Lower lobe of right lung (tissue), 2 donors: ENCODE measurements around the gene MACF1. TPM values are rescaled to one million over a fixed set of nuclear protein-coding genes. Genes with fewer than 3 reads are reported as not detected.
A peak's percentile ranks its signal among the peaks of the same experiment; 100 is the strongest.

Source experiments
- ATAC-seq, 2 donors: fragments of 200-7000 bp; cut with Tn5 transposase; one replicate each; pipeline ENCODE4 v1.9.1; 2020 to 2022; ENCODE audit warnings: mild to moderate bottlenecking in 2 of 2, moderate library complexity in 2 of 2
- DNase-seq: peaks from one replicate; pipeline ENCODE4 v3.0.0-alpha.2; 2020
- H3K27ac ChIP-seq: fragments of 200-600 bp; one replicate; pipeline ENCODE4 v1.8.0; 2022
- H3K27me3 ChIP-seq: fragments of 200-600 bp; one replicate; pipeline ENCODE4 v1.8.0; 2022; ENCODE audit warnings: low read depth
- H3K36me3 ChIP-seq: fragments of 200-600 bp; one replicate; pipeline ENCODE4 v1.8.0; 2022; ENCODE audit warnings: mild to moderate bottlenecking
- H3K4me1 ChIP-seq: fragments of 200-600 bp; one replicate; pipeline ENCODE4 v1.8.0; 2022
- H3K4me3 ChIP-seq: fragments of 200-600 bp; one replicate; pipeline ENCODE4 v1.8.0; 2022; ENCODE audit warnings: mild to moderate bottlenecking
- H3K9me3 ChIP-seq: fragments of 200-600 bp; one replicate; pipeline ENCODE4 v1.8.0; 2022
- intact Hi-C: fragments of 100-400 bp; cut with DNase I; formaldehyde crosslinking; loops from one replicate; pipeline ENCODE4 v1.11.0; 2022
- total RNA-seq: library from RNA; stranded (reverse); fragmentation: NEBNext Ultra II Directional; extraction: Animal tissue kit (Norgen Biotek cat#: 25700); gene quantifications from one replicate; pipeline ENCODE4 v1.2.1, GENCODE V29; 2021
- TF ChIP-seq, protein P1 (sequence below): fragments of 200-600 bp; IDR thresholded peaks from one replicate; pipeline ENCODE4 v1.8.0; 2022; ENCODE audit warnings: antibody characterized with exemption, mild to moderate bottlenecking
- donor health status: DM: no; HTN: yes; CAD: no; lungs with severe emphysema.

MACF1 gene
- total RNA-seq, 1 donor from 2014 or later, result 506 TPM

DNA sequence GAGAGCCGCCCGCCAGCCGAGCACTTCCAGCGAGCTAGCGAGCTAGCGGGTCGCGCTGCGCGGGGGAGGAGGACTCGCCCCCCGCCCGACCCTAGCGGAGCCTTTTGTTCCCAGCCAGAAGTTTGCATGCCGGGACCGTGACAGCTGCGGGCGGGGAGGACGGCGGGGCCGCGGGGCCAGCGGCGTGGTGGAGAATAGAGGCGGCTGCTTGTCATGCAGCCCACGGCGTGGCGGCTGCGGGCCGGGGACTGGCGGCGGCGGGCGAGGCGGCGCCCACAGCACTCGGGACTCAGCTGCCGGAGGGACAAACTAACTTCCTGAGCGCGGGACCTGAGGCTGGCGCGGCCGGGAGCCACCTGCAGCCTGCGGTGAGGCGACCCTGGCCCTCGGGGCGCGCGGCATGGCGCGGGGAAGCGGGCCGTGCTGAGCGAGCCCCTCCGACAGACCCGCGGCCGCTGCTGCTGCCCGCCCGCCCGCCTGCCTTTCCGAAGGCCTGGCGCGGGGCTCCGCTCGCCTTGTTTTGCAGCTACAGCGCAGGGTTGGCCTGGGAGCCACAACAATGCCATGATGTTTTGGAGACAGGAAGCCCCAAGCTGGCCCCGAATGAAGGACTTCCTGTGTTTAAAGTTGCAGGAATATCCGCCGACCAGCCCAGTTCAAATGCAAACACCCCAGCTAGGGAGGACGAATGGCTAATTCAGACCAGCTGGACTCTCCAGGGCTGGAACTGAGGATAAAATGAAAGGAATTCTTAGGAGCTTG is 204.7 kb downstream of the MACF1 start:
- Histone ChIP-seq H3K4me3 (peak overlapping the region; percentile 80), H3K36me3 (peaks cover 4% of the 10 kb centered on the region), H3K27ac (peak overlapping the region; percentile 92), H3K4me1 (peaks cover 86% of the 10 kb centered on the region), H3K9me3 (no peaks in the 10 kb centered on the region), H3K27me3 (no peaks in the 10 kb centered on the region)
- intact Hi-C loops, result no loop called here
- TF ChIP-seq, protein P1, sequence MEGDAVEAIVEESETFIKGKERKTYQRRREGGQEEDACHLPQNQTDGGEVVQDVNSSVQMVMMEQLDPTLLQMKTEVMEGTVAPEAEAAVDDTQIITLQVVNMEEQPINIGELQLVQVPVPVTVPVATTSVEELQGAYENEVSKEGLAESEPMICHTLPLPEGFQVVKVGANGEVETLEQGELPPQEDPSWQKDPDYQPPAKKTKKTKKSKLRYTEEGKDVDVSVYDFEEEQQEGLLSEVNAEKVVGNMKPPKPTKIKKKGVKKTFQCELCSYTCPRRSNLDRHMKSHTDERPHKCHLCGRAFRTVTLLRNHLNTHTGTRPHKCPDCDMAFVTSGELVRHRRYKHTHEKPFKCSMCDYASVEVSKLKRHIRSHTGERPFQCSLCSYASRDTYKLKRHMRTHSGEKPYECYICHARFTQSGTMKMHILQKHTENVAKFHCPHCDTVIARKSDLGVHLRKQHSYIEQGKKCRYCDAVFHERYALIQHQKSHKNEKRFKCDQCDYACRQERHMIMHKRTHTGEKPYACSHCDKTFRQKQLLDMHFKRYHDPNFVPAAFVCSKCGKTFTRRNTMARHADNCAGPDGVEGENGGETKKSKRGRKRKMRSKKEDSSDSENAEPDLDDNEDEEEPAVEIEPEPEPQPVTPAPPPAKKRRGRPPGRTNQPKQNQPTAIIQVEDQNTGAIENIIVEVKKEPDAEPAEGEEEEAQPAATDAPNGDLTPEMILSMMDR, result no peak
- peak; percentile 63 for DNase-seq
- peak; percentile 13 to 32 for ATAC-seq

DNA sequence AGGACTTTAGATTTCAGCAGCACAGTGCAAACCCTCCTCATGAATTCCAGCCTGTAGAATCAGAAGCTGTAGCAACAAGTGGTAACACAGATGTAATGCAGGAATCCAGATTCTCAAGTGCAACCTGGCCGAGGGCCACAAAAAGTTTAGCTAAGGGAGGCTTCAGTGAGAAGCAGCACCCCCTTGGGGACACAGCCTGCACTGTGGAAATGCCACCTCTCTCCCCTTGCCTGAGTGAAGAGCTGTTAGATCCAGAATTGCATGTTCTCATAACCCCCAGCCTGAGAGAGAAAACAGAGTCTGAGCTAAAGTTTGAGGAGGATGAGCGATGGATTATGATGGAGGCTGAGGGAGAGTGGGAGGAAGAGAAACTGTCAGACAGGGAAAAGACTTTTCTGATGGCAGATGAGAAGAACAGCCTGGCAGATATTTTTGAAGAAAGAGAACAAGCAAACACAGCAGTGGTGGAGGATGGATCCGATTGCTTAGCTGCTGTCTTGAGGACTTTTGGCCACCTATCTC is 206.5 kb downstream of the MACF1 start:
- Histone ChIP-seq H3K27ac (no peak overlapping the region), H3K4me1 (peaks cover 81% of the 10 kb centered on the region), H3K4me3 (peak overlapping the region; percentile 80), H3K27me3 (no peaks in the 10 kb centered on the region), H3K9me3 (no peaks in the 10 kb centered on the region), H3K36me3 (peaks cover 9% of the 10 kb centered on the region)
- intact Hi-C loops, result no loop called here
- peak; percentile 38 for ATAC-seq
- peak; percentile 86 for DNase-seq
- TF ChIP-seq, protein P1, result peak; percentile 72

DNA sequence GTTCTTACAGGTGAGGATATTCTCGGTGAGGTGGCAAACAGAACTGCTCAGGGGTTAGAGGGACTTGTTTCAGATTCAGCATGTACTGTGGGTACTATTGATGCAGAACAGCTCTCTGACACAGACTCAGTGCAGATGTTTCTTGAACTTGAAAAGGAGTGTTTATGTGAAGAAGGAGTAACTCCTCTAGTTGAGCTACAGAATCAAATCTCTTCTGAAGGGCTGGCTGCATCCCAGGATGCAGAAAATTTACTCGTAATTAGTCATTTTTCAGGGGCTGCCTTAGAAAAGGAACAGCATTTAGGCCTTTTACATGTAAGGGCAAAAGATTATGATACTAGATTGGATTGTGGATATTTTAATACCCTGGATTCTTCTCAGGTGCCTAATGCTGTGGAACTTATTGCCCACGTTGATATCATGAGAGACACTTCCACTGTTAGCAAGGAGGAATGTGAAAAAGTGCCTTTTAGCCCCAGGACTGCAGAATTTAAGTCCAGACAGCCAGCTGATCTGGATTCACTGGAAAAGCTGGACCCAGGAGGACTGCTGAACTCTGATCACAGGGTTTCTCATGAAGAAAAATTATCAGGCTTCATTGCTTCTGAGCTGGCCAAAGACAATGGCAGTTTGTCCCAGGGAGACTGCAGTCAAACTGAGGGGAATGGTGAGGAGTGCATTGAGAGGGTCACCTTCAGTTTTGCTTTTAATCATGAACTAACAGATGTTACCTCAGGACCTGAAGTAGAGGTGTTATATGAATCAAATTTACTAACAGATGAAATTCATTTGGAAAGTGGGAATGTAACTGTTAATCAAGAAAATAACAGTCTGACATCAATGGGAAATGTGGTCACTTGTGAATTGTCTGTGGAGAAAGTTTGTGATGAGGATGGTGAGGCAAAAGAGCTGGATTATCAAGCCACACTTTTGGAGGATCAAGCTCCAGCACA is 207.3 kb downstream of the MACF1 start:
- ATAC-seq (no peak), DNase-seq (no peak)
- intact Hi-C loops, result no loop called here
- Histone ChIP-seq H3K27me3 (no peaks in the 10 kb centered on the region), H3K4me1 (peaks cover 81% of the 10 kb centered on the region), H3K27ac (no peak overlapping the region), H3K9me3 (no peaks in the 10 kb centered on the region), H3K36me3 (peaks cover 12% of the 10 kb centered on the region), H3K4me3 (peak overlapping the region; percentile 80)
- TF ChIP-seq, protein P1, result no peak

DNA sequence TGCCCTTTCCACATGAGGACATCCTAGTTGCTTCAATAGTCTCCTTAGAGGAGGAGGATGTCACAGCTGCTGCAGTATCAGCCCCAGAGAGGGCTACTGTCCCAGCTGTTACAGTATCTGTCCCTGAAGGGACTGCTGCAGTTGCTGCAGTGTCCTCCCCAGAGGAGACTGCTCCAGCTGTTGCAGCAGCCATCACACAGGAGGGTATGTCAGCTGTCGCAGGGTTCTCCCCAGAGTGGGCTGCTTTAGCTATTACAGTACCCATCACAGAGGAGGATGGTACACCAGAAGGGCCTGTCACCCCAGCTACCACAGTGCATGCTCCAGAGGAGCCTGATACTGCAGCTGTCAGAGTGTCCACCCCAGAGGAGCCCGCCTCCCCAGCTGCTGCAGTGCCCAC is 208.4 kb downstream of the MACF1 start:
- TF ChIP-seq, protein P1, result no peak
- no peak for ATAC-seq
- intact Hi-C loops, result no loop called here
- Histone ChIP-seq H3K4me3 (peak overlapping the region; percentile 10), H3K27ac (no peak overlapping the region), H3K36me3 (peaks cover 16% of the 10 kb centered on the region), H3K9me3 (no peaks in the 10 kb centered on the region), H3K4me1 (peaks cover 77% of the 10 kb centered on the region), H3K27me3 (no peaks in the 10 kb centered on the region)
- no peak for DNase-seq

DNA sequence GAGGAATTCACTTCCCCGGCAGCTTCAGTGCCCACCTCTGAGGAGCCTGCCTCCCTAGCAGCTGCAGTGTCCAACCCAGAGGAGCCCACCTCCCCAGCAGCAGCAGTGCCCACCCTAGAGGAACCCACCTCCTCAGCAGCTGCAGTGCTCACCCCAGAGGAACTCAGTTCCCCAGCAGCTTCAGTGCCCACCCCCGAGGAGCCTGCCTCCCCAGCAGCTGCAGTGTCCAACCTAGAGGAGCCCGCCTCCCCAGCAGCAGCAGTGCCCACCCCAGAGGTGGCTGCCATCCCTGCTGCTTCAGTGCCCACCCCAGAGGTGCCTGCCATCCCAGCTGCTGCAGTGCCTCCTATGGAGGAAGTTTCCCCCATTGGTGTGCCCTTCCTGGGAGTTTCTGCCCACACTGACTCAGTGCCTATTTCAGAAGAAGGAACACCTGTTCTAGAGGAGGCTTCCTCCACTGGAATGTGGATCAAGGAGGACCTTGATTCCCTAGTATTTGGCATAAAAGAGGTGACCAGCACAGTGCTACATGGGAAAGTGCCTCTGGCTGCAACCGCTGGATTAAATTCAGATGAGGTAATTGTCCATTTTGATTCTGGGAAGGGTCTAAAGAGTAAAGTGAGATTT is 209.5 kb downstream of the MACF1 start:
- Histone ChIP-seq H3K9me3 (no peaks in the 10 kb centered on the region), H3K27me3 (no peaks in the 10 kb centered on the region), H3K4me1 (peaks cover 86% of the 10 kb centered on the region), H3K4me3 (peak overlapping the region; percentile 15), H3K27ac (no peak overlapping the region), H3K36me3 (peaks cover 18% of the 10 kb centered on the region)
- TF ChIP-seq, protein P1, result no peak
- ATAC-seq (no peak), DNase-seq (no peak)
- intact Hi-C loops, result no loop called here
